NCI-H1105 (cell line): Measurements from ENCODE around the gene ACOT13.
"Not testable (repeated sequence)": the region's sequence is repeated elsewhere in the genome, so short reads cannot be mapped to it uniquely, and the experiment has no call there.

Experiments
- DNase-seq: peaks from one replicate; lab custom pipeline; 2025; lab: John Stamatoyannopoulos, UW

ACOT13 gene

DNA sequence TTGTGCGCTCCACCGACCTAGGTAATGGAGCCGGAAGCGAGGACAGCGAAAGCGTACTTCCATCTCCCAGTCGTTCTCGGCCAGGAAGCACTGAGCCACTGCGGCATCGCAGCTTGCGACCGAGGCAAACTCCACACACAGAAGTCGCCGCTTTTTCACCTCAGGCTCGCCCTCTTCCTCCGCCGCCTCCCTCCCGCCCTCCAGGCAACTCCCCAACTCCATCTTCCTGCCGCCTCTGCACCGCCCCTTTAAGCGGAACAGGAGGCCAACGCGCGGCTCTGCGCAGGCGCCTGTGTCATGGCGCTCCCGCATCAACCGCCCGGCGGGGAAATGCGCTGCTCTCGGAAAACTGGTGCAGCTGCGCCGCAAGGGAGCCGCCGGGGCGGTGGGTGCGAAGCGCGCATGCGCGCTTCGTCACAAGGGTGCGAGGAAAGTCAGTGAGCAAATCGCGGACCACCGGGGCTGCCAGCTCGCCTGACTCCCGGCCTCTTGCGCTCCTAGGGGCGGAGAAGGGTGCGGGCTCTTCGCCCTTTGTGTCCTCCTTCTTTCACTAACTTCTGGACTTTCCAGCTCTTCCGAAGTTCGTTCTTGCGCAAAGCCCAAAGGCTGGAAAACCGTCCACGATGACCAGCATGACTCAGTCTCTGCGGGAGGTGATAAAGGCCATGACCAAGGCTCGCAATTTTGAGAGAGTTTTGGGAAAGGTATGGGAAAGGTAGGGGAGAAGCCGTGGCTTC, at the start of gene ACOT13, which contains the start of gene TDP2:
TSS of gene ACOT13 (plus strand) at position 437 of the 737 bp plus-strand sequence. CDS start at position 624, 187 bp downstream.
TSS of gene TDP2 (minus strand) at position 259 of the 737 bp plus-strand sequence. CDS start at position 222, 37 bp downstream.
- DNase-seq = peak; percentile 95

DNA sequence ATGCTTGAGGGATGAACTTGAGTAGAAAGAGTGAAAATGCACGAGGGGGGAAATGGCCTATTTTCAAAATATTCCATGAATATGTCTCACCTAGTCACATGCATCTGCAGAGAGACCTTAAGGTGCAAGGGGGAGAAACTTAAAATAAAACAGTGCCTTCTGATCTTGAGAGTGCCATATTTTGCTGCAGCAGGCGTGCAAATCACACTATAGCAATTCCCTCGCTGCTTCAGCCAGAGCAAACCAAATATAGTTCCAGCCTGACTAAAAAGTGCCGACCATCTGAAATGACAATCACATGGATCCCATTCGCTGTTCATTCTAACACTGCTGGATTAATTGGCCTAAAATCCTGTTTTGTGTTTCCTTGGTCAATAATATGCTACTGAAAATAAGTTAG, 47.2 kb upstream of the ACOT13 start:
- DNase-seq = no peak

DNA sequence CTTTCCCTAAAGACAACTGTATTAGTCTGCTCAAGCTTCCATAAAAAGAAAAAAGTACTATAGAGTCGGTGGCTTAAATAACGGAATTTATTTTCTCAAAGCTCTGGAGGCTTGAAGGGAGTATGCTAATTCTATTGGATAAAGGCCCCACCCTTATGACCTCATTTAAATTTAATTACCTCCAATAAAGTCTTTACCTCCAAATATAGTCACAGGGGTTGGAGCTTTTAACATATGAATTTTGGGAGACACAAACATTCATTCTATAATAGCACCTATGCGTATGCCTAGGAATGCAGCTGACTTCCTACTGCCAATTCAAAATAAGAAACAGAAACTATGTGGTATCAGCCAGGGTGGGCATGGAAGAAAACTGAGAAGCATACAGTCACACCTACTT, 46.2 kb upstream of the ACOT13 start:
- no peak for DNase-seq

DNA sequence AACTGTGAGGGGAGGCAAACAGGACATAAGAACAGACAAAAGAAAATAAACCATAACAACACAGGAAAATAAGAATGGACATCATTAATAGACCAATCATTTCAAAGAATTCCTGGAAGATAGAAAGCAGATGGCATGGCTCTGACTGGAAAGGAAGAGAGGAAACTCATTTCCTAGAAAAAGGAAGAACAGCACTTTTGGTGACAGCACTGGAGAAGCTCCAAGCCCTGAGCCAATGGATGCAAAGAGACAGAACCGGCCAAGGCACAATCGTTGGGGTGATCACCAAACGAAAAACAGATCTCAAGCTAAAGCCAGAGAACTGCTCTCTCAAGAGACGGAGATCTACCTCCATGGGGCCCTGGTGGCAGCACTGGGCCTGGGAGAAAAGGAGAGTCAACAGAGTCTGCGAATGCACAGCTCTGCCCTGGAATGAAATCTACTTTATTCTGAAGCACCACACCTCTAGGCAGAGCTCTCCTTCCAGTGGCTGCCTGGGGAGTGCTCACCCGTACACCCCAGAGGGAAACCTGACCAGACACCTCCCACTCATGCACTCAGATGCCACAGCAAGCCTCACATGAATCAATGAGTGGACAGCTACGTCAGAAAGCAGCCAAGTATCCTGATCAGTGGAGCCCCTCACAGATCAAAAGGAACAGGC, 45.1 kb upstream of the ACOT13 start:
- no peak for DNase-seq

DNA sequence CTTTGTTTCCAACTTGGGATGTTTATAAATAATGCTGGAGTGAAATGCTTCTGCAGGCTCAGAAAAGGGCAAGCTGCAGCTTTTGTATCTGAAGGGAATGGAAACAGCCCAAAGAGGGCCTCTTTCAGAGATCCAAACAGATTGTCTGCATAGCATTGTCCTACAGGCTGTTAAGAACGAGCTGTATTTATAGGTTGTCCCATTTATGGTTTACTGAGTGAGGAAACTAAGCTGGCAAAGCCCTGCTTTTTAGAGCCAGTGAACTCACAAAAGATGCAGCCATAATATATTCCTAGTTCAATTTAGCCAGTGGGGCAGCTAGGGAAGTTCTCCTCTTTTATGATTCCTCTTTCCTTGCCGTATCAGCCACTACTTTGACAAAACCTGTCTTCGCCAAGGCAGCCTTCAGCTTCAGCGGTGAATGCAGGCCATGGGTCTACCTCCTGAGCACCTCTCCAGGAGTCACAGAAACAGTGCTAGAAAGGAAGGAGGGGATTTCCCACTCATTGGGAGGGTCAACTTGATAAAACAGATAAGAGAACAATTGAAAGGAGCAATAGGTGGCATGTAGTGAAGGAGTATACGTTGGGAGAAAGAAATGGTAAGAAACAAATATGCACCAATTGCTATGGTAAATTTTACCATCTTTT, 35.9 kb upstream of the ACOT13 start:
- no peak for DNase-seq

DNA sequence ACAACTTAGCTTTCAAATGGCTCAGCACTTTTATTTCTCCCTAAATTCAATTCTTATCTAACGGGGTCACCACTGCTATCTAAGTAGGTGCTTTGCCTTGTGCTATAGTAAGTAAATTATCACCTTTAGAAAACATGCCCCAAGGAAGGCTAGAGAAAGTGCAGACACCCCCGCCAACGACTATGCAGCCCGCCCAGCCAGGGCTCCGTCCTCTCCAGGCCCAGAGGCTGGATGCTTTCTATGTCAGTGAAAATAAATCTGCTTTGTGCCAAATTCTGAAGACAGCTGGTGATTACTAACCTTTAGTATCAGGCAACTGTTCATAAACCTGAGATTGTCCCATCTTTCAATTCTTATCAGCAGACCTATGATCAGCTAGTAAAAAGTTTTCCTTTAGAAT, 35.2 kb upstream of the ACOT13 start:
- DNase-seq = no peak

DNA sequence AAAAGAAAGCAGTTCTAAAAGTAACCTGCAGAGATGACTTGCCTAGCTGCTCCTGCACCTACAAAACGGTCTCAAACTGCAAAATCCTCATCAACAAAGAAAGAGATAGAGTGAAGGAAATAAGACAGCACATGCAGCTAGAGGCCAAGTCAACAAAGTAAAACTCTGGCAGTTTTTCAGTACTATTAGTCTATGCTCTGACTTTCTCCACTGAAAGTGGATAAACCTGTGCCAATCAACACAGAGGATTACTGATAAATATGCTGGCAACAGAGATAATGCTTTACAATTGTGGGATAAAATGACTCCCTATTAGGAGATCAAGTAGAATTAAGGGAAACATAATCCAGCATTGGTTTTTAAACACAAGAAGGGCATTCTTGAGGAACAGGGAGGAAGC, 34.3 kb upstream of the ACOT13 start:
- DNase-seq = no peak

DNA sequence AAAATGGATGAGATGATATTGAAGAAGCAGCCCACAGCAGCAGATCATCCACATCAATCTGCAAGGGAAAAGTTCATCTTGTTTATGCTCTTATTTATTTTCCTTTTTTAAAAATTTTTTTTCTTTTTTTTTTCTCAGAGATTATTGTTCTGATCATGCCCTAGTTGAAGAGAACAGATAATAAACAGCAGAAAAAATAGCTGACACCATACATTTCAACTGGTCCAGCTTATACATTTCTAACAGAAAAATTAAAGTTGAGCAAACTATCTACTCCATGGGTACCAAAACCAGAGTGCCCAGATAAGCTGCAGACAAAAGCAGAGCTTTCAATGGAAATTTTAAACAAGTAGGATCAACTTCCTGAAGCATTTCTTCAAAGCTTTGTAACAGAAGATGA, 30.2 kb upstream of the ACOT13 start:
- no peak for DNase-seq

DNA sequence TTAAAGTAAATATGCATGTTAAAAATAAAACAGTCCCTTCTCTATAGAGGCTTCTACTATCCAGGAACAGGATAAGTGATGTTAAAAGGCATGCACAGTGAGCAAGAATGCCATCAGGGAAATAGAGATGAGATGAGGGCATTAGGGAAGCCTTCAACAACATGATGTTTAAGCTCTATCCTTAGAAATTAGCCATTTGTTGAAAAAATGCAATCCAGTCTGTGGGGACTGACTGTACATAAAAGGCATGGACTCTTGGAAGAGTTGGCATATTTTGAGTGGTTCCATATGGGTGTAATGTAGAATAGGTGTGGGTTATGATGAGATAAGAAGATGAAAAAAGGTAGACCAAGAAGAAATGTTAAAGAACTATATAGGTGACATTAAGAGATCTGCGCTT, 26.7 kb upstream of the ACOT13 start:
- DNase-seq = no peak

DNA sequence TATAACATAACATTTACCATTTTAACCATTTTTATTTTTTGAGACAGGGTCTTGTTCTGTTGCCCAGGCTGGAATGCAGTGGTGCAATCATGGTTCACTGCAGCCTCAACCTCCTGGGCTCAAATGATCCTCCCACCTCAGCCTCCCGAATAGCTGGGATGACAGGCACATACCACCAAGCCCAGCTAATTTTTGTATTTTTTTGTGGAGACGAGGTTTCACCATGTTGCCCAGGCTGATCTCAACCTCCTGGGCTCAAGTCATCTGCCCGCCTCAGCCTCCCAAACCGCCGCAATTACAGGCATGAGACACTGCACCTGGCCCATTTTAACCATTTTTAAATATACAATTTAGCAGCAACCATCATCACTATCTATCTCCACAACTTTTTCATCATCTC, 26.2 kb upstream of the ACOT13 start:
- DNase-seq = not testable (repeated sequence)

DNA sequence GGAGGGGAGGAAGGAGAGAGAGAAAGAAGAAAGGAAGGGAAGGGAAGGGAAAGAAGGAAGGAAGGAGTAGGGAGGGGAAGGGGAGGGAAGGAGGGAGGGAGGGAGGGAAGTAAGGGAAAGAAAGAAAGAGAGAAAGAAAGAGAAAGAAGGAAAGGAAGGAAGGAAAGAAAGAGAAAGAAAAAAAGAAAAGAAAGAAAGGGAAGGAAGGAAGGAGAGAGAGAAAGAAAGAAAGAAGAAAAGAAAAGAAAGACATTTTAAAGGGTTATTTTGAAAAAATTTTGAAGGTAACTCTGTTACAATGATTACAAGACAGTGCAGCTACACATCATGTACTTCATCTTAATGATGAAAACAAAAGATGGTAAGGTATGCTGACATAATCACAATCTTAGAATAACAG, 24.8 kb upstream of the ACOT13 start:
- DNase-seq = no peak

DNA sequence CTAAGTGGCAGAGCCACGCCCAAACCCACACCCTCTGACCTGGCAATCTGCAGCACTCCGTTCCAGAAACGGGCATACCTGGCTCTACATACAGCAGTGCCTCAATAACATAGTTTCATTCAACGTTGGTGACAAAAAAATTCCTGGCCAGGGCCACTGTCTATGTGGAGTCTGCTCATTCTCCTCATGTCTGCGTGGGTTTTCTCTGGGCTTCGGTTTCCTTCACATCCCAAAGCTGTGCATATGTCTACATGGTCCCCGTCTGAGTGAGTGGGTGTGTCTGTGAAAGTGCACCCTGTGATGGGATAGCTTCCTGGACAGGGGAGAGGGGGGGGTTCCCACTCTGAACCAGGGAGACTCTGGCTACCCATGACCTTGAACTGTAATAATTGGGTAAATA, 23.0 kb upstream of the ACOT13 start:
- DNase-seq = no peak

DNA sequence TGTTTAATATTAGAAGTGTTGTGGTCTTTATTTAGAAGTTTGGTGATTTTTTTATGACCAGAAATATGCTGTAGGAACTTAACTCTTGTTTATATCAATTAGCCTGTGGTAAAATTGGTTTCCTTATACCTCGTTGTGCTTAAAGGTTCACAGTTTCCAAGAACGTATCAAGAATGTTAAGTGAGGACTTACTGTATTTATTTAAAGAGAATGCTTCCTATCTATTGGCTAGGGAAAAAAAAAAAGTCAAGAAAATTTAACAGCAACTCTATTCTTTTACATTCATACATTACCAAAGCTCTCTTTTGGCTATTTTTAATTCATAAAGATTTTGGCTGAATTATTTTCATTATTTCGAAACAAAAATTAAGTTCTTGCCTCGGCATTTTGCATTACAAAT, 22.5 kb upstream of the ACOT13 start:
- no peak for DNase-seq

DNA sequence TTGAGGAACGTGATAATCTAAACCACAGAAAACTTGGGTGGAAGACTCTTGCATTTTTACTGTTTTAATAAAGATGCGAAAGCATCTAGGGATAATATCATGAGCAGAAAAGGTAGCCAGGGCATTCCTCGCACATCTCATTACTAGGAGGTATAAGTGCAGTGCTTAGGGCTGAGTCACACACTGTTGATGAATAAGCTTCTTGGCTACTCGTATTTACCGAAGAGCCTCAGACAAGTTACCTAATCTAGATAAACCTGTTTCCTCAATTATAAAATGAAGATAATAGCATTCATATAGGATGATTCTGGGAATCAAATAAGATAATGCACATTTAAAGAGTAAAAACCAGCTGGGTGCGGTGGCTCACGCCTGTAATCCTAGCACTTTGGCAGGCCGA, 20.1 kb upstream of the ACOT13 start:
- no peak for DNase-seq

DNA sequence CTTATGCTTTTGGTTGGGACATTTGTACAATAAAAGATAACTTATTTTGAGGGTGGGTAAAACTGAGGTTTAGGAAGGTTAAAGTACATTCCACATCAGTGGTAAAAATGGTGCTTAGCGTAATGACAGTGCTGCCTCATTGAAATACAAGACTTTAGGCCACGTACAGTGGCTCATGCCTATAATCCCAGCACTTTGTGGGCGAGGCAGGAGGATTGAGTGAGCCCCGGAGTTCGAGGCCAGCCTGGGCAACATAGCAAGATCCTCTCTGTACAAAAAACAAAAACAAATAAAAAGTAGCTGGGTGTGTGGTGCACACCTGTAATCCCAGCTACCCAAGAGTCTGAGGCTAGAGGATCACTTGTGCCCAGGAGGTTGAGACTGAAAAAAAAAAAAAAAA, 18.6 kb upstream of the ACOT13 start:
- DNase-seq = no peak

DNA sequence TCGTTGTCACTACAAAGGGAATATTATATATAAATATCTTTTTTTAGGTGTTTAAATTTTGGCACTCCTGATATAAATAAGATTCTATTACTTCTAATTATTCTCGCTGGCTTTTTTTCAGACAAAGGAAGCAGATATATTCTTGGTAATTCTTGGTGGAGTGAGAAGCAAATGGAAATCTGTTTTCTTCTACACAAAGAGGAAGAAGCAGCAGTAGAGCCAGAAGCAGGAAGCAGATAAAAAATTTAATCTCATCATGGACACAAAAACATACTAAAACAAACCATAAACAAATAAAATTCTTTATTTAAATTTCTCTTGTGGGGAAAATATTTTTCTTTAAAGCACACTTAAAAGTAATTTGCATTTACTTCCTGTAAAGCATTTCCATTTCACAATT, 17.2 kb upstream of the ACOT13 start:
- no peak for DNase-seq

DNA sequence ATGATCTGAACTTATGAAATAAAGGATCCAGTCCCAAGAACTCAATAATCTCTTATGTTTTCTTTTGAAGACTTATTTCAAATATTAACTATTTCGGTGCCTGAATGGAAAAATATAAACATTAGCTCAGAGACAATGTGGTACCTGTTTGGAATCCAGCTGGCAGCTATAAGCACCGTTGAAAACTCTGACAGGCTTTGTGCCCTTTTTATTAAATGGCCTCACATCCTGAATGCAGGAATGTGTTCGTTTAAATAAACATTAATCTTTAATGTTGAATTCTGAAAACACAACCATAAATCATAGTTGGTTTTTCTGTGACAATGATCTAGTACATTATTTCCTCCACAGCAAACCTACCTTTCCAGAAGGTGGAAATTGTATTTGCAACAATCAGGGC, 16.5 kb upstream of the ACOT13 start:
- no peak for DNase-seq

DNA sequence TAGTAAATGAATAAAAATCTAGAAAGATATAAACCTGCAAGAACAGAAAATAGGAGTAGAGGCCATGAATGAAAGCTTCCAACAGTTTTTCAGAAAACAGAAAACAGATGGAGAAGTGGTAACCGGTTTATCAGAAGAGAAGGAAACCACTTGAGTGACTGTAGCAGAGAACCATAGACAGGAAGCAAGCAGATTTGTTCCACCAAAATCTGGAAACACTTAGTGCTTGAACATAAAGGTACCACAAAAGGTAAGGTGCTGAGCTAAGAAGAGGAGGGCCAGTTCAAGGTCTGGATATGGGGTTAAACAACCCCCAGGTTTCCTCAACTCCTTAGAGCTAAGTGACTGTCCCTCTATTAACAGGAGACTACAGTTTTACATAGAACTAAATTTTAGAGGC, 11.7 kb upstream of the ACOT13 start:
- DNase-seq = no peak

DNA sequence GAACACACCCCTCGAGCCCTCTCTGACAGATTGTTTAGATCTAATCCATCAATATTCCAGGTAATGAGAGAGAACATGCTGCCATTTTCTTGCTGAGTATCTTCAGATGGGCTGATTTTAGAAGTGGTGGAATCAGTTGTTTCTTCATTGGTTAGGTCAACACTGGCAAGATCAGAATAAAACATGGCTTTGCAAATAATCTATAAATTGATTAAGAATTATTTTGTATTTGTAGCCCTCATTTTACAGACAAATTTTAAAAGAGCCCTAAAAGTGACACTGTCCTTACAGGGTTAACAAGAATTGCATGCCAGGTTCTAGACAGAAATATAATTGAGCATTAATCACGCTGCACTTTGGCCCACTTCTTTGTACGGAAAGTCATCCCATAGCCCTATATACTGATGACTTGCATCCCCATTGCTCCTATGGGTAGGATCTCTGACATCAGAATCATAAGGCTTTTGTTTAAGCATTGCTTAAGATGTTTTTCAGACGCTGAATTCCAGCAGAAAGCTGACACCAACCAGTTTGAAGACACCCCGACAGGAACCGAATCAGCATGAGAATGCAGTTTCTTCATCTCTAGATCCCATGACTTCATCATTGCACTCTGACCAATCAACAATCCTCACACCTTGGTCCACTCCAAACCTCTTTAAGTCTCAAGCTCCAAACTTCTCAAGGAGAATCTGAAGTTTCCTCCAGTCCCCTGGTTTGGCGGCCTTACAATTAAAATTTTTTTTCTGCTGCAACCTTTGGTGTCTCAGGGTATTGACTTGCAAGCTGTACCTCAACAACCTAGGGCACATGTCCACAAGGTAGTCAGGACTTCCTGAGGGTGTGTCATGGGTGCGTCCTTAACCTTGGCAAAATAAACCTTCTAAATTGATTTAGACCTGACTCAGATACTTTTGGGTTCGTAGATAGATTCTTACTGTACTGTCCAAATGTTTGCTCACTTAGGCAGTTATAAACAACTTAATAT, 8.0 kb upstream of the ACOT13 start:
- no peak for DNase-seq

DNA sequence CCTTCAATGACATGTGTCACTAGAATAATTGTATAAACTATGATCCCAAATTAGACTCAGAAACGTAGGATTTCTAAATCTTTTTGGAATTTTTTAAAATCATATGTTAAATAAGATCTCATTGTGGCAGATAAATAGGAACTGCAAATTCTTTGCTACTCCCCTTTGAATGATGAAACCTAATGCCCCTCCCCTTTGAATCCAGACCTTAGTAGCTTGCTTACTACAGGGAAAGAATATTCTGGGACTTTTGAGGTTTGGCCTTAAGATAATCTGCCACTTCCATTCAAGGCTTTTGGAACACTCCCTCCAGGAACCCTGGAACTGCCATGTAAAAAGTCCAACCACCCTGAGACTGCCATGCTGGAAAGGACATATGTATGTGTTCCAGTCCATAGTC, 7.3 kb upstream of the ACOT13 start:
- DNase-seq = no peak

DNA sequence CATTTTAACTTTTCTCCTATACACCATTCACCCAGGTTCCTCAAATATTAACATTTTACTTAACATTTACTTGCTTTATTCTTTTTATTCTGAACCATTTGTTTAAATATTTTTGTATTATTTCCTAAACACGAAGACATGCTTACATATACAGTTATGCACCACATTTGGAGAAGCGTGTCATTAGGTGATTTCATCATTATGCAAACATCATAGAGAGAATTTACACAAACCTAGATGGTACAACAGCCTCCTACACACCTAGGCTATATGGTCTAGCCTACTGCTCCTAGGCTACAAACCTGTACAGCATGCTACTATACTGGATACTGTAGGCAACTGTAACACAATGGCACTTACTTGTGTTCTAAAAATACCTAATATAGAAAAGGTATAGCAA, 6.8 kb upstream of the ACOT13 start:
- no peak for DNase-seq

DNA sequence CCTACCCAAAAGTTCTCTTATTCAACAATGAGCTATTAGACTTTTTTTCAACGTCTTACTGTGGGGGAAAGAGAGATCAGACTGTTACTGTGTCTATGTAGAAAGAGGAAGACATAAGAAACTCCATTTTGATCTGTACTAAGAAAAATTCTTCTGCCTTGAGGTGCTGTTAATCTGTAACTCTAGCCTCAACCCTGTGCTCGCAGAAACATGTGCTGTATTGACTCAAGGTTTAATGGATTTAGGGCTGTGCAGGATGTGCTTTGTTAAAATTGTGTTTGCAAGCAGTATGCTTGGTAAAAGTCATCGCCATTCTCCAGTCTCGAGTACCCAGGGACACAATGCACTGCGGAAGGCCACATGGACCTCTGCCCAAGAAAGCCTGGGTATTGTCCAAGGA, 5.1 kb upstream of the ACOT13 start:
- not testable (repeated sequence) for DNase-seq
